Measurements from ENCODE around the gene PGS1.
"Not testable (repeated sequence)": the region's sequence is repeated elsewhere in the genome, so short reads cannot be mapped to it uniquely, and the experiment has no call there.

PGS1 gene, protein sequence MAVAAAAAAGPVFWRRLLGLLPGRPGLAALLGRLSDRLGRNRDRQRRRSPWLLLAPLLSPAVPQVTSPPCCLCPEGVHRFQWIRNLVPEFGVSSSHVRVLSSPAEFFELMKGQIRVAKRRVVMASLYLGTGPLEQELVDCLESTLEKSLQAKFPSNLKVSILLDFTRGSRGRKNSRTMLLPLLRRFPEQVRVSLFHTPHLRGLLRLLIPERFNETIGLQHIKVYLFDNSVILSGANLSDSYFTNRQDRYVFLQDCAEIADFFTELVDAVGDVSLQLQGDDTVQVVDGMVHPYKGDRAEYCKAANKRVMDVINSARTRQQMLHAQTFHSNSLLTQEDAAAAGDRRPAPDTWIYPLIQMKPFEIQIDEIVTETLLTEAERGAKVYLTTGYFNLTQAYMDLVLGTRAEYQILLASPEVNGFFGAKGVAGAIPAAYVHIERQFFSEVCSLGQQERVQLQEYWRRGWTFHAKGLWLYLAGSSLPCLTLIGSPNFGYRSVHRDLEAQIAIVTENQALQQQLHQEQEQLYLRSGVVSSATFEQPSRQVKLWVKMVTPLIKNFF

DNA sequence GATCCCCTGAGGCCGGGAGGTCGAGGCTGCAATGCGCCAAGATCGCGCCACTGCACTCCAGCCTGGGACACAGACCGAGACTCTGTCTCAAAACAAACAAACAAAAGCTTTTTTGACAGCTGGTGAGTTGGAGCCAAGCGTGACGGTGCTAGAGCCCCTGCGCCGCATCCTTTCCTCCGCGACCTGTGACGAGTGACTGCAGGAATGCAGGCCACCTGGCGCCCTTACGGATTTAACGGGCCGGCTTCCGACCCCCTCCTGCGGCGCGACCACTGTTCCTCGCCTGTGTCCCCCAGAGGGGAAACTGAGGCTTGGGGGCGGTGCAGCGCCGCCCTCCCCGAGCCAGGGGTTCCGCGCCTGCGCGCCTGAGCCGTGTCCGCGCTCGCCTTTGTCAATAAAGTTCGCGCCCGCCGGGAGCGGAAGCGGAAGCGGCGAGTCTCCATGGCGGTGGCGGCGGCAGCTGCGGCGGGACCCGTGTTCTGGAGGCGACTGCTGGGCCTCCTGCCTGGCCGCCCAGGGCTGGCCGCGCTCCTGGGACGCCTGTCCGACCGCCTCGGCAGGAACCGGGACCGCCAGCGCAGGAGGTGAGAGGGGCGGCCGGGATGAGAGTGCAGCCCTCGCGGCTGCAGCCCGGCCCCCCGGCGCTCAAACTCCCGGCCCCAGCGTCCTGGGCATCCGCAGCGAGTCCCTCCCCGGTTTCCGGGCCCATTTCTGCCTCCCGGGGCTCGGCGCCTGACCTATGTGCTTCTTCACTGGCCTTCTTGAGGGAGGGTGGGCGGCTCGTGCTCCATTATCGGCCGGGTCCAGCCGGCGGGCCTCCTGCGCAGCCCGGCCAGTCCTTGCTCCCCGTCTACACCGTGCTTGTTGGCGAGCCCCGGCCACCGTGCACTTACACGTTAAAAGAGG, at the start of gene PGS1:
TSS of gene PGS1 (plus strand) at position 425 of the 906 bp plus-strand sequence. CDS start at position 442, 17 bp downstream.
- no peak for DNase-seq (ENCODE audit: insufficient read length, low spot score)

GRCh38 chr17:78329263-78330059, 49.0 kb upstream of the PGS1 start:
- peak; percentile 23 for FAIRE-seq

More for the DNA sequence above, at the start of gene PGS1:
- FAIRE-seq = peak; percentile 54

DNA sequence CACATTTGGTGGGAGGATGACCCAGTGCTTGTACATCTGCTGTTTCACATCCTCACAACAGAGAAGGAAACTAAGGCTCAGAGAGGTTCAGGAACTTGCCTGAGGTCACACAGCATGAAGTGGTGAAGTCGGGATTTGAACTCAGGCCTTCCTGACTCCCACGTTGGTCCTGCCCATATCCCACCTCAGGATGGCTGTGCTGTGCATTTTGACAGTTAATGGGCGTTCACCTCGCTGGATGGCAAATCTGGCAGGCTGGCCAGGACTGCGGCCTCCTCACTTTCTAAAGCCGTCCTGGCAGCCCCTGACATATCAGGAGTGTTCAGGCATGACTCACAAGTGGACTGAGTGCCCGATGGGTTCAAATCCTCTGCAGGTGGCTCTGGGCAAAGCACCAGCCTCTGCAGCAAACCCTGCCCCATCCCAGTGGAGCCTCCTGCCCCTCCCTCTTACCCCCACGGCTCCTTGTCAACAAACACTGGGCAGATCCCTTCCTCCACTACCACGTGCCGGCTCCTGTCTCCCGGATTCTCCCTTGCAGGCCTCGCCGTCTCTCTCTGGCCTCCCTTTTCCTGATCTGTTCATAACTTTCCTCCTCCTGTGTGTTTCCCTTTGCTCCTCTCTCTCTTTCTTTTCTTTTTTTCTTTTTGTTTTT, 47.8 kb upstream of the PGS1 start:
- peak; percentile 62 for FAIRE-seq
- no peak for DNase-seq (ENCODE audit: insufficient read length, low spot score)

More at GRCh38 chr17:78329263-78330059, 49.0 kb upstream of the PGS1 start:
- peak; percentile 85 for DNase-seq (ENCODE audit: insufficient read length, low spot score)

- FAIRE-seq; DNase-seq (ENCODE audit: insufficient read length, low spot score): not testable (repeated sequence)
Observed at GRCh38 chr17:78331355-78331754, 47.1 kb upstream of the PGS1 start.

GRCh38 chr17:78332991-78333390, 45.5 kb upstream of the PGS1 start:
- no peak for FAIRE-seq
- DNase-seq (ENCODE audit: insufficient read length, low spot score) = no peak

DNA sequence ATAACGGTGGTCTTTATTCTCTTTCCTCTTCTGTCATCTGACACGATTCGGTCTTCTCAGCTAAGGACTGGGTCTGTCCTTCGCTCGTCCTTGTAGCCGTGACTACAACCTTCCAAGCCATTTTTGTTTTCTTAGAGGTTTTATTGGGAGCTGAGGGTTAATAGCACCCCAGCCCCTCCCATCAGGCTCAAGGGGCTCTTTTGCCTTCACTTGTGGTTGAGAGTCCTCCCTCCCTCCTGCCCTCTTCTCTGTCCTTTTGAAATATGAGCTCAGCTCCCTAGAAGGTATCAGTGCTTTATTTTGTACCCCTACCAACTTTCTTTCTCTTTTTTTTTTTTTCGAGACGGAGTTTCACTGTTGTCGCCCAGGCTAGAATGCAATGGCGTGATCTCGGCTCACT, 43.2 kb upstream of the PGS1 start:
- DNase-seq (ENCODE audit: insufficient read length, low spot score) = no peak
- no peak for FAIRE-seq

- peak; percentile 77 for FAIRE-seq
Observed at GRCh38 chr17:78337244-78338109, 41.0 kb upstream of the PGS1 start.

GRCh38 chr17:78338486-78339259, 39.8 kb upstream of the PGS1 start:
- FAIRE-seq = no peak
- no peak for DNase-seq (ENCODE audit: insufficient read length, low spot score)

More at GRCh38 chr17:78337244-78338109, 41.0 kb upstream of the PGS1 start:
- no peak for DNase-seq (ENCODE audit: insufficient read length, low spot score)

- FAIRE-seq (peak; percentile 42), DNase-seq (ENCODE audit: insufficient read length, low spot score) (no peak)
Observed at GRCh38 chr17:78340183-78340955, 38.1 kb upstream of the PGS1 start.

DNA sequence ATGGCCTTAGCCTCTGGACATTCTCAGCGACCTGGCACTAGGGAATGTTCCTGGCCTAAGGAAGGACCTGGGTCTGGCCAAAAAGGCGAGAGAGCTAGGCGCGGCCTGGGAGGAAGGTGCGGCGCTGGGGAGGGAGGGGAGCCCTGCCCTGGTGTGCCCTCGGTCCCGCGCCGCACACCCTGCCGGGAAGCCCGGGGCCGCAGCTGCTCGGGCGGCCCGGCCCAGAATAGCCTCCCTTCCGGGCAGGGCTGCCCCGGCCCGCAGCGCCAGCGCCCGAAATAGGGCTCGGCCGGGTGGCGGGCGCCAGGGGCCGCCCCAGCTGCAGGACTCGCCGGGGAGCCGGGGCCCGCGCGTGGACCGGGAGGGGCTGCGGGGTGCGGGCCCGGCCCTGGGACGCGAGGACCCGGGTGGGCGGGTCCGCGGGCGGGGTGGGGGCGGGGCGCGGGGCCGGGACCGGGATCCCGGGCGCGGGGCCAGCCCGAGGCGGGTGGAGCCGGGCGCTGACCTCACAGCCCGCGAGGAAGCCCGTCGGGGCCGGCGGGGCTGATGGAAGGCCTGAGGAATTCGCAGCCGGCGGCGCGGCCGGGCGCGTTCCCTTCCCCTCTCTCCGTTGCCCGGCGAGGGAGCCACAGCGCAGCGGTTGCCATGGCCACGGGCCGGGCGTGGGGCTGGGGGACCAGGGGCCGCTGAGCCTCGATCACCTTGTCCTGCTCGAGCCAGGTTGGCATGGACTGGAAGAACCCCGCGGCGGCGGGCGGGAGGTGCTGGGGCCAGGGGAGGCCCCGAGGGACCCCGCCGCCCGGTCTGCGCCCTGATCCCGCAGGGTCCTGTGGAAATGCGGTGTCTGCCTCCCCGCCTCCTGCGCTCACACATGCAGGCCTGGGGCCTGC, 36.6 kb upstream of the PGS1 start:
- no peak for DNase-seq (ENCODE audit: insufficient read length, low spot score)
- FAIRE-seq = peak; percentile 66

DNA sequence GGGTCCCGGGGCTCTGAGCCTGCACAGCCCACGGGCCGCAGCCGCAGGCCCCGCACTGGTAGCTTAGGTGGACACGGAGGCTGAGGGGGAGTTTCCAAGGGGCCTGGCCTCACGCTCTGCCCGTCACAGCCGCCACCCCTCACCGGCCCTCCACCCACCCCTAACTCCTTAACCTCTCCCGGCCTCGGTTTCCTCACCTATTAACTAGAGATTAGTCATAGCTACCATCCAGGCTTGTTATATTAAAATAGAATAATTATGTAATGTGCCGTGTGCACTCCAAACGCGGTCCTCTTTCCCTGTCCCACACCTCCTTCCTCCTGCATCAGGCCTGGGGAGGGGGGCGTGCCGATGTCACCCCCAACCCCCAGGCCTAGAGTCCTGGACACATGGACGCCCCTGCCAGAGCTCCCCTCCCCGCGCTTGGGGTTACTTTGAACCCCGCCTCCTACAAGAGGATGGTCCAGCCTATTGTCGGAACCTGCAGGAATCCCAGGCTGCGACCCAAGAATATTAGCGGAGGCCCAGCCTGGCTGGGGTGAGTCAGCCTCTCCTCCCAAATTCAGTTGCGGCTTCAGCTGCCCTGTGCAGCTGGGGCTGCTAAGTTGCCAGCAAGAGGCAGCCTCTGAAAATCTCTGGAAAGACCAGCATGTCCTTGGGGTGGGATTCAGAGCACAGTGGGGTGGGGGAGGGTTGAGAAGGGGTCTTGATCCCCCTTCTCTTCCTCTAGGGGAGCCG, 35.8 kb upstream of the PGS1 start:
- peak; percentile 92 for FAIRE-seq
- DNase-seq (ENCODE audit: insufficient read length, low spot score) = no peak

- no peak for DNase-seq (ENCODE audit: insufficient read length, low spot score)
- FAIRE-seq = no peak
Observed at GRCh38 chr17:78343187-78343542, 35.3 kb upstream of the PGS1 start.

DNA sequence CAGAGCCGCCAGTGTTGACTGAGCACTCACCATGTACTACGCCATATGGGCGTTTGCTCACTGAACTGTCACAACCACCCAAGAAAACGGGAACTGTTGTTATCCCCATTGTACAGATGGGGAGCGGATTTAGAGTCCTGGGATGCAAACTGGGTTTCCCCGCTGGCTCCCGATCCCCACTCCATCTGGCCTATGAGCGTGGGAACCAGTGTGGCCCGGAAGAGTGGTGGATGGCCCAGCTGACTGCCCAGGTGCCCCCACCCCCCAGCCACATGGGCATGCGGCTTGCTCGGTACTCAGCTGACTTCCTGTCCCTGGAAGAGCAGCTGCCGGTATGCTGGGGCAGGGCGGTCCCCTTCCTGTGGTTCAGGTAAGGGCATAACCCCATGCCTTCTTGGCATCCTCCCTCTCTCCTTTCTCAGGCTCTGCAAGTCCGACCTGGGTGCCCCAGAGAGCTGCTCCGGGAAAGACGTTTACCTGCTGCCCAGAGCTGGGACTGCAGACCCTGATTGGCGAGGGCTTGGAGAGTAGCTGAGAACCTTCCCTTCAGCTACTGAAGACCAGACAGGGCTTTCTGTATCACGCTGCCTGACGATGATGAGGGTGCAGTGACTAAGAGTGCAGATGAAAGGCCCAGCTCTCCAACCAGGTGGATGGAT, 34.8 kb upstream of the PGS1 start:
- DNase-seq (ENCODE audit: insufficient read length, low spot score) (no peak), FAIRE-seq (peak; percentile 44)

DNA sequence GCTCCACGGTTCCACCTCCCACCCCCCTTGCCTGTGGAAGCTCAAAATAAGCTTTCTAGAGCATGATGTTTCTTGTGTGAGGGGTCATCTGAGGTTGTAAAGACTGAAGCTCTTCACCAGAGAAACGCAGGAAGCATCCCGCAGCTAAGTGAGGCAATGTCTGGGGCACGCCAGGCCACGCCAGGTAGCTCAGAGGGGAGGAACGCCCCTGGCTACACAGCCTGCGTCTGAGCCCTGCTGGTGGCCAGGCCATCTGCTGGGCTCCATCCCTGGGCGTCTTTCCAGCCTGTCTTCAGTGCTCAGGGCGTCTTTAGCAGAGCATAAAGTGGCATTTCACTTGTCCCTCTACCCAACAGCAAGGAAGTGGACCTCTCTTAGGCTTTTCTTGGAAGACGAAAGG, 33.8 kb upstream of the PGS1 start:
- no peak for DNase-seq (ENCODE audit: insufficient read length, low spot score)
- FAIRE-seq = no peak

GRCh38 chr17:78345172-78345571, 33.3 kb upstream of the PGS1 start:
- DNase-seq (ENCODE audit: insufficient read length, low spot score) (no peak), FAIRE-seq (no peak)

Data from HTR-8/SVneo (cell line).